K562 (cell line): ENCODE results near the gene CPNE8. TPM values are rescaled to one million over a fixed set of nuclear protein-coding genes. Genes with fewer than 3 reads are reported as not detected.
A peak's percentile ranks its signal among the peaks of the same experiment; 100 is the strongest.

Experiments
- ARID1B ChIP-seq: fragments of 450-650 bp; IDR thresholded peaks from 2 replicates; pipeline ENCODE4 v1.6.1; 2016; ENCODE audit warnings: antibody characterized with exemption, mild to moderate bottlenecking, inconsistent platforms
- FOXK2 ChIP-seq, 2 experiments: fragments of 450-650 bp; IDR thresholded peaks in 1 of 2; conservative IDR thresholded peaks in 1 of 2; 2 replicates each; pipeline ENCODE4 v1.6.1; 2016; ENCODE audit warnings: low read depth in 2 of 2, mild to moderate bottlenecking in 1 of 2
- KLF6 ChIP-seq: fragments of 250-450 bp; sonication (Bioruptor Pico); IDR thresholded peaks from 2 replicates; pipeline ENCODE4 v1.4.0; 2020; ENCODE audit warnings: mild to moderate bottlenecking, moderate library complexity, borderline replicate concordance
- POLR2AphosphoS2 ChIP-seq: IDR thresholded peaks from 2 replicates; pipeline ENCODE4 v1.6.1; 2012; ENCODE audit warnings: low read length, improper control_type of control experiment
- SMARCA4 ChIP-seq: fragments of 450-650 bp; IDR thresholded peaks from 2 replicates; pipeline ENCODE4 v1.6.1; 2016
- SMARCE1 ChIP-seq: fragments of 450-650 bp; IDR thresholded peaks from 2 replicates; pipeline ENCODE4 v1.7.1; 2016; ENCODE audit warnings: mild to moderate bottlenecking
- SUPT5H ChIP-seq: fragments of 450-650 bp; IDR thresholded peaks from 2 replicates; pipeline ENCODE4 v1.6.1; 2016
- ZNF263 ChIP-seq: sonication (generic); formaldehyde crosslinking; IDR thresholded peaks from 2 replicates; pipeline ENCODE4 v1.8.0; 2022; ENCODE audit warnings: mild to moderate bottlenecking, missing genetic modification reagents, borderline replicate concordance
- ZNF644 ChIP-seq: fragments of 200-800 bp; sonication (Bioruptor generic); IDR thresholded peaks from 2 replicates; pipeline ENCODE4 v1.6.1; 2016; ENCODE audit warnings: low read depth, missing genetic modification characterization, missing compliant biosample characterization
- polyA plus RNA-seq, 8 experiments: library from polyadenylated mRNA; depleted of rRNA in 4 of 8; stranded (reverse) in 5 of 8; unstranded in 3 of 8; fragments of >200 nt; fragmentation: Nextera tagmentation in 2 of 8; fragmentation: Illumina TruSeq in 1 of 8; extraction: Ambion mirVana in 2 of 8; extraction: Trizol in 1 of 8; gene quantifications; 2 replicates each; pipeline versions ENCODE4 v1.2.1 to v1.2.3, GENCODE V29; 2011 to 2014; ENCODE audit warnings: inconsistent platforms in 1 of 8, missing spikeins in 1 of 8
- total RNA-seq, 7 experiments: library from RNA; depleted of rRNA in 6 of 7; stranded (reverse); fragments of >200 nt in 6 of 7; fragmentation: Illumina TruSeq in 2 of 7; extraction: Trizol in 2 of 7; gene quantifications; 2 replicates each; pipeline versions ENCODE4 v1.2.1 to v1.2.3, GENCODE V29; 2011 to 2021; ENCODE audit warnings: low replicate concordance in 1 of 7
- TF ChIP-seq, protein P1 (sequence below): fragments of 450-650 bp; IDR thresholded peaks from 2 replicates; pipeline ENCODE4 v1.6.1; 2016
- TF ChIP-seq, protein P2 (sequence below), 2 experiments: fragments of 450-650 bp in 1 of 2; IDR thresholded peaks; 2 replicates each; pipeline ENCODE4 v1.6.1; 2011 to 2017; ENCODE audit warnings: low read depth in 2 of 2, antibody characterized with exemption in 1 of 2, borderline replicate concordance in 1 of 2, low read length in 1 of 2, mild to moderate bottlenecking in 1 of 2, mixed read lengths in 1 of 2; ENCODE audit not compliant: control insufficient read depth in 1 of 2
- TF ChIP-seq, protein P3 (sequence below): sonication (generic); formaldehyde crosslinking; IDR thresholded peaks from 2 replicates; pipeline ENCODE4 v1.8.1; 2023; ENCODE audit warnings: mild to moderate bottlenecking, missing genetic modification reagents

CPNE8 gene
- total and polyA plus RNA-seq, 9 of the 15 experiments (the other 6 are each of a cell fraction or from before 2014, with no cell fraction given) = 2.4 to 7.0 (median 4.2) TPM

DNA sequence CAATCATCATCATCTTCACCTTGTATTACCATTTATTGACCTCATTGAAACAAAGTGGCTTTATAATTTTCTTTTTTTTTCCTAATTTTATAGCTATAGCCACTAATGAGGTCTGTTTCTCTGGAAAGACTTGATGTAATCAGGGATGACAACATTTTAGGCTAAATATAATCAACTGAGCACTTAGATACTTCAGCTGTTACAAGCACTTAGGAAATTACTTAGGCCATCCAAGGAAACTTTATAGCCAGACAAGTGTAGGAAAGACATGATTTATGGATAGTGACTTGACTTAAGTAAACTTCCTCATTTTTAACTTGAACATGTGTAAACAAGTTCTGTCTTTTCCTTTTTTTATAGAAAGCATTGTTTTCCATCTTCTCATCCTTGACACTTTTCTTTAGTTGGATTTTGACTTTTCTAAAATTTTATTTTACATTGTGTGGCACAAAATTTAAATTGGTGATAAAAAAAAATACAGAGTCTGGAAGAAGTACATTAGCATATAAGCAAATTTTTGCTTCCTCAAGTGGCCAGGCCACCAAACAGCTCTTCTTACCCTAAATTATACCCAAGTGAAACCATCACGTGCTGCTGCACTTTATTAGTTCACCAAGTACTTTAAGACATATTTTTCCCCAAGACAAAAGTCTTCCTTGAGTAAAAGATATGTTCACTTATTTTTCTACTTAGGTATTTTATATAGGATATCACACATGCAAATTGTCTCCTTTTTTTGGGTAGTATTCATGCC, 15.1 kb downstream of the CPNE8 start (continued):
- TF ChIP-seq, protein P1, sequence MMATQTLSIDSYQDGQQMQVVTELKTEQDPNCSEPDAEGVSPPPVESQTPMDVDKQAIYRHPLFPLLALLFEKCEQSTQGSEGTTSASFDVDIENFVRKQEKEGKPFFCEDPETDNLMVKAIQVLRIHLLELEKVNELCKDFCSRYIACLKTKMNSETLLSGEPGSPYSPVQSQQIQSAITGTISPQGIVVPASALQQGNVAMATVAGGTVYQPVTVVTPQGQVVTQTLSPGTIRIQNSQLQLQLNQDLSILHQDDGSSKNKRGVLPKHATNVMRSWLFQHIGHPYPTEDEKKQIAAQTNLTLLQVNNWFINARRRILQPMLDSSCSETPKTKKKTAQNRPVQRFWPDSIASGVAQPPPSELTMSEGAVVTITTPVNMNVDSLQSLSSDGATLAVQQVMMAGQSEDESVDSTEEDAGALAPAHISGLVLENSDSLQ = peak; percentile 90
- TF ChIP-seq POLR2AphosphoS2 = no peak
- peak in 1 of 2 experiments; percentile 39; a peak in 1 of 4 replicates for TF ChIP-seq FOXK2 (conservative IDR thresholded peaks at IDR 0.05 in 1 of 2, IDR thresholded peaks at IDR 0.05 in 1 of 2; ENCODE audit: low read depth in 2 of 2)
- TF ChIP-seq KLF6 = no peak
- no peak for TF ChIP-seq SUPT5H
- TF ChIP-seq, protein P2, sequence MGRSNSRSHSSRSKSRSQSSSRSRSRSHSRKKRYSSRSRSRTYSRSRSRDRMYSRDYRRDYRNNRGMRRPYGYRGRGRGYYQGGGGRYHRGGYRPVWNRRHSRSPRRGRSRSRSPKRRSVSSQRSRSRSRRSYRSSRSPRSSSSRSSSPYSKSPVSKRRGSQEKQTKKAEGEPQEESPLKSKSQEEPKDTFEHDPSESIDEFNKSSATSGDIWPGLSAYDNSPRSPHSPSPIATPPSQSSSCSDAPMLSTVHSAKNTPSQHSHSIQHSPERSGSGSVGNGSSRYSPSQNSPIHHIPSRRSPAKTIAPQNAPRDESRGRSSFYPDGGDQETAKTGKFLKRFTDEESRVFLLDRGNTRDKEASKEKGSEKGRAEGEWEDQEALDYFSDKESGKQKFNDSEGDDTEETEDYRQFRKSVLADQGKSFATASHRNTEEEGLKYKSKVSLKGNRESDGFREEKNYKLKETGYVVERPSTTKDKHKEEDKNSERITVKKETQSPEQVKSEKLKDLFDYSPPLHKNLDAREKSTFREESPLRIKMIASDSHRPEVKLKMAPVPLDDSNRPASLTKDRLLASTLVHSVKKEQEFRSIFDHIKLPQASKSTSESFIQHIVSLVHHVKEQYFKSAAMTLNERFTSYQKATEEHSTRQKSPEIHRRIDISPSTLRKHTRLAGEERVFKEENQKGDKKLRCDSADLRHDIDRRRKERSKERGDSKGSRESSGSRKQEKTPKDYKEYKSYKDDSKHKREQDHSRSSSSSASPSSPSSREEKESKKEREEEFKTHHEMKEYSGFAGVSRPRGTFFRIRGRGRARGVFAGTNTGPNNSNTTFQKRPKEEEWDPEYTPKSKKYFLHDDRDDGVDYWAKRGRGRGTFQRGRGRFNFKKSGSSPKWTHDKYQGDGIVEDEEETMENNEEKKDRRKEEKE (IDR thresholded peaks at IDR 0.05; ENCODE audit: borderline replicate concordance in 1 of 2, control insufficient read depth in 1 of 2, low read depth in 2 of 2, low read length in 1 of 2) = no peak
- no peak for TF ChIP-seq ZNF263 (CRISPR knock-in tag)
- TF ChIP-seq, protein P3, sequence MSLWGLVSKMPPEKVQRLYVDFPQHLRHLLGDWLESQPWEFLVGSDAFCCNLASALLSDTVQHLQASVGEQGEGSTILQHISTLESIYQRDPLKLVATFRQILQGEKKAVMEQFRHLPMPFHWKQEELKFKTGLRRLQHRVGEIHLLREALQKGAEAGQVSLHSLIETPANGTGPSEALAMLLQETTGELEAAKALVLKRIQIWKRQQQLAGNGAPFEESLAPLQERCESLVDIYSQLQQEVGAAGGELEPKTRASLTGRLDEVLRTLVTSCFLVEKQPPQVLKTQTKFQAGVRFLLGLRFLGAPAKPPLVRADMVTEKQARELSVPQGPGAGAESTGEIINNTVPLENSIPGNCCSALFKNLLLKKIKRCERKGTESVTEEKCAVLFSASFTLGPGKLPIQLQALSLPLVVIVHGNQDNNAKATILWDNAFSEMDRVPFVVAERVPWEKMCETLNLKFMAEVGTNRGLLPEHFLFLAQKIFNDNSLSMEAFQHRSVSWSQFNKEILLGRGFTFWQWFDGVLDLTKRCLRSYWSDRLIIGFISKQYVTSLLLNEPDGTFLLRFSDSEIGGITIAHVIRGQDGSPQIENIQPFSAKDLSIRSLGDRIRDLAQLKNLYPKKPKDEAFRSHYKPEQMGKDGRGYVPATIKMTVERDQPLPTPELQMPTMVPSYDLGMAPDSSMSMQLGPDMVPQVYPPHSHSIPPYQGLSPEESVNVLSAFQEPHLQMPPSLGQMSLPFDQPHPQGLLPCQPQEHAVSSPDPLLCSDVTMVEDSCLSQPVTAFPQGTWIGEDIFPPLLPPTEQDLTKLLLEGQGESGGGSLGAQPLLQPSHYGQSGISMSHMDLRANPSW (CRISPR knock-in tag) = no peak
- TF ChIP-seq ZNF644 (tag) = no peak
- peak; percentile 67; the same call in 1 of the 2 replicates for TF ChIP-seq SMARCE1
- peak; percentile 24; the same call in 1 of the 2 replicates for TF ChIP-seq SMARCA4
- peak; percentile 35; the same call in 1 of the 2 replicates for TF ChIP-seq ARID1B
